Stimulated activated CD8-positive, alpha-beta memory T cell treated with anti-CD3 and anti-CD28 coated beads, Interleukin-12 subunit alpha, Interleukin-12 subunit beta, amount 100 ng/mL, for 24 hours (primary cell): ENCODE measurements around the gene WWP2.
A peak's percentile ranks its signal among the peaks of the same experiment; 100 is the strongest.
"Not testable (repeated sequence)": the region's sequence is repeated elsewhere in the genome, so short reads cannot be mapped to it uniquely, and the experiment has no call there.

Experiments used
- DNase-seq: peaks from one replicate; pipeline ENCODE4 v3.0.0-alpha.2; 2020; ENCODE audit errors: extremely low read depth

WWP2 gene

DNA sequence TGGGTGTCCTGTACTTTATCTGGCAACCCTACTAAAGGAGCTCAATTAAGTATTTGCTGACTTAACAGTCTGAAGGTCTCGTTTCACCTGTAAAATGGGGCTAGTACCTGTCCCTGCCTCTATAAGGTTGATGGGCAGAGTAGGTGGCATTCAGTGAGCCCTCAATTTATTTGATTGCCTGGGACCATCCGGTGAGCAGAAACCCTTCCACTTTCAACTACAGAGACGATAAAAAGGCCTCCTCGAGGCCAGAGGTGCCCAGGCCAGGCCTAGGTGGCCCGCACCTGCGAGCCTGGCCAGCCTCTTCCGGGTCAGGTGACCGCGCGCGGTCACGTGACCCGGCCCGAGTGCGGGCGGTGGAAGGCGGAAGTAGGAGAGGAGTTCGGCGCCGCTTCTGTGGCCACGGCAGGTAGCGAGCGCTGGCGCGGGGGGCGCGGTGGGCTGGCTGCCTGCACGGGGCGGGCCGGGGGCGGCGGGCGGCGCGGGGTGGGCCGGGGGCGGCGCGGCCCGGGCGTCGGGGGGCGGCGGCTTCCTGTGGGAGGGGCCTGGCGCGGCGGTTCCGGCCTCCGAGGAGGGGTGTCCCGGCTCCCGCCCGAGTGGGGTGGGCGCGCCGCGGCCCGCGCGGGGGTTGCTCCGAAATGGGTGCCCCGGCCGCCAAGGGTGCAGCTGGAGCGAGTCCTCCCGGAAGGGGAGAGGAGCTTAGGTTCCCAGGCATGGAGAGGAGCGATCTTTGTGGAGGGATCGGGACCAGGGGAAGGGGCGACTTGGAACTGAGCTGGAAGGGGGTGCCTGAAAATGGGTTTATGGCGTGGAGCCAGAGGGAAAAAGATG is at the start of gene WWP2:
Gene WWP2, plus strand, starts transcription at position 350 of the 831 bp plus-strand sequence. CDS start 24,679 bp downstream, outside the sequence.
- DNase-seq: peak; percentile 47

GRCh38 chr16:69712914-69713581 is 49.1 kb upstream of the WWP2 start:
- DNase-seq: no peak

DNA sequence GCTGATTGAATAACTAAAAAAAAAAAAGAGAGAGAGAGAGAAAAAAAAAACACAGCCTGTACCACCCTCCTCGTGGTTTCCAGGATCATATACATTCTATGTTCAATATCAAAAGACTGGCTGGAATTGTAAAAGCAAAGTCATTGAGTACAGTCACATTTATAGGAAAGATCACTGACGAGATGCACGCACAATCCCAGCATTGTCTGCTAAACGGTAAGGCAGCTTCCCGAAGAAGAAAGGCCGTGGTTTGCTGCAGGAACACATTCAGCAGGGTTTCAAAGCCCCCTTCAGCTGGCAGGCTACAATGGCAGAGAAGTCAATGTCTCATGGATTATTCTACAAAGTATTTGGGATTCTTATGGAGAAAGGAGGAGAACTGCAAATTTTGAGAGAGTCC is 45.1 kb upstream of the WWP2 start:
- DNase-seq: no peak

GRCh38 chr16:69718111-69718764 is 43.9 kb upstream of the WWP2 start:
- DNase-seq: no peak

GRCh38 chr16:69720822-69721430 is 41.2 kb upstream of the WWP2 start:
- no peak for DNase-seq

GRCh38 chr16:69721441-69721957 is 40.6 kb upstream of the WWP2 start:
- DNase-seq: no peak

- no peak for DNase-seq
These were observed 37.7 kb upstream of the WWP2 start for GRCh38 chr16:69724414-69724873.

- no peak for DNase-seq
These were observed 37.1 kb upstream of the WWP2 start for GRCh38 chr16:69724981-69725479.

- no peak for DNase-seq
These were observed 36.4 kb upstream of the WWP2 start for GRCh38 chr16:69725480-69726312.

DNA sequence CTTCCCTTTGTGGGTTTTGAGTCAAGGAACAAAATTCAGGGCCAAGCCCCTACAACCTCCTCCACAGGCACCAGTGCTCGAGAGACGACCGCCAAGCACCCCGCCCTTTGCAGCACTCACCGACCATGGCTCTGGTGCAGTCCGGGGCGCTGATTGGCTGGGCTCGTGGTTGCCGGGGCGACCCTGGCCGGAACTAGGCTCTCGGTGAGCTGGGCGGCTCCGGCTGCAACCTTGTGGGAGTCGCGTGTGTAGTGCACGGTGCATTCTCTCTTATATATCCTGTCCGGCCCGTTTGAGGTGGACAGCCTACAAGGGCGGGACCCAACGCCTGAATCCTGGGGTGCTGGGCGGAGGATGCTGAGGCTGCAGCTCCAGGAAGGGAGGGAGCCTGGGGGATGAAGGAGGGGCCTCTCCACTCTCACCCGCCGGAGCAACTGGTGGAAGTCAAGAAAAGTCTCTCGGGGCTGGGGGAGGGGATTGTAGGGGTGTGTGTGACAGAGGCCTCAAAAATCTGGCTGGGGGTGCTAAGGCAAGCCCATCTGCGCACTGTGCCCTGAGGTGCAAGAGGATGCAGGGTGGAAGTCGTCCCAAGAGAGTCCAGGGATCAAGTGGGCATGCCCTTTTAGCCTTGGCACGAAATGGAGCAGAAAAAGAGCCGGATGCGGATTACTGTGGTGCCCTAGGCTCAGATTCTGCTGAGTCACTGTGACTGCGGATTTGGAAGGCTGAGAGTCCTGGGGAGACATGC is 35.6 kb upstream of the WWP2 start, which contains the start of gene NQO1:
Gene NQO1, minus strand, starts transcription at position 248 of the 748 bp plus-strand sequence. Its CDS starts 121 bp downstream, at position 127.
- peak; percentile 75 for DNase-seq

DNA sequence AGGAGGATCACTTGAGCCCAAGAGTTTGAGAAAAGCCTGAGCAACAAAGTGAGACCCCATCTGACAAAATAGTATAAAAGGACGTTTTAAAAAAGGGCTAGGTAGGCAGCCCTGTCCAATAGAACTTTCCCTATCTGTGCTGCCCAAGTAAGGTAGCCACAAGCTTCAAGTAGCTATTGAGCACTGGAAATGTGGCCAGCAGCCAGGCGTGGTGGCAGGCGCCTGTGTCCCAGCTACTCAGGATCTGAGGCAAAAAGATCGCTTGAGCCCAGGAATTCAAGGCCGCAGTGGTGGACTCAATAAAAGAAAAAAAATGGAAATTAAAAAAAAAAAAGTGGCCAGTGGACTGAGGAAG is 34.2 kb upstream of the WWP2 start:
- DNase-seq: no peak

GRCh38 chr16:69729030-69729429 is 33.1 kb upstream of the WWP2 start:
- DNase-seq: not testable (repeated sequence)

GRCh38 chr16:69731280-69731679 is 30.9 kb upstream of the WWP2 start:
- DNase-seq: not testable (repeated sequence)

DNA sequence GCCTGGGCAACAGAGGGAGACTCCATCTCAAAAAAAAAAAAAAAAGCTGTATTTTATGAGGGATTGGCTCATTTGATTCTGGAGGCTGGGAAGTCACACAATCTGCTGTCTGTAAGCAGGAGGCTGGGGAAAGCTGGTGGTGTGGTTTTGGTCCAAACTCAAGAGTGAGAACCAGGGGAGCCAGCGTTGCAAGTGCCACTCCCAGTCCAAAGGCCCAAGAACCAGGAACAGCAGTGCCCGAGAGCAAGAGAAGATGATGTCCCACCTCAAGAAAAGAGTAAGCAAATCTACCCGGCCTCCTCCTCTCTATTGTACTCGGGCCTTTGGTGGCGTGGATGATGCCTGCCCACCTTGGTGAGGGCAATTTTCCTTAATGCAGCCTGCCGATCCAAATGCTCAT is 30.0 kb upstream of the WWP2 start:
- DNase-seq: no peak

DNA sequence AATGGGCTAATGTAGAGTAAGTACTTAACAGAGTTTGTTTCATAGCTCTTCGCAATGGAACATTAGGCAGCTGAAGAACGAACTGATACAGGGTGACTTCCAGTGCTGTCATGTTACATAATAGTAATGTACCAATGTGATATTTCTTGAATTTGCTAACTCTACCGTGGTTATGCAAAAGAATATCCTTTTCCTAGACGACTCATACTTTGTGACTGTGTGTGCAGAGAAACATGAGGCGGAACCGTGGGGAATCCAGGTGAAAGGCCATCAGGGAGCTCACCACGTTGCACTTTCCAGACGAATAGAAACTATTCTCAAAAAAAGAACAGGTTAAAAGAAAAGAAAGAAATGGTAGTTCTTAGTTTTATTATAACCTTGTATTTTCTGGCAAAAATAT is 20.6 kb upstream of the WWP2 start:
- no peak for DNase-seq

DNA sequence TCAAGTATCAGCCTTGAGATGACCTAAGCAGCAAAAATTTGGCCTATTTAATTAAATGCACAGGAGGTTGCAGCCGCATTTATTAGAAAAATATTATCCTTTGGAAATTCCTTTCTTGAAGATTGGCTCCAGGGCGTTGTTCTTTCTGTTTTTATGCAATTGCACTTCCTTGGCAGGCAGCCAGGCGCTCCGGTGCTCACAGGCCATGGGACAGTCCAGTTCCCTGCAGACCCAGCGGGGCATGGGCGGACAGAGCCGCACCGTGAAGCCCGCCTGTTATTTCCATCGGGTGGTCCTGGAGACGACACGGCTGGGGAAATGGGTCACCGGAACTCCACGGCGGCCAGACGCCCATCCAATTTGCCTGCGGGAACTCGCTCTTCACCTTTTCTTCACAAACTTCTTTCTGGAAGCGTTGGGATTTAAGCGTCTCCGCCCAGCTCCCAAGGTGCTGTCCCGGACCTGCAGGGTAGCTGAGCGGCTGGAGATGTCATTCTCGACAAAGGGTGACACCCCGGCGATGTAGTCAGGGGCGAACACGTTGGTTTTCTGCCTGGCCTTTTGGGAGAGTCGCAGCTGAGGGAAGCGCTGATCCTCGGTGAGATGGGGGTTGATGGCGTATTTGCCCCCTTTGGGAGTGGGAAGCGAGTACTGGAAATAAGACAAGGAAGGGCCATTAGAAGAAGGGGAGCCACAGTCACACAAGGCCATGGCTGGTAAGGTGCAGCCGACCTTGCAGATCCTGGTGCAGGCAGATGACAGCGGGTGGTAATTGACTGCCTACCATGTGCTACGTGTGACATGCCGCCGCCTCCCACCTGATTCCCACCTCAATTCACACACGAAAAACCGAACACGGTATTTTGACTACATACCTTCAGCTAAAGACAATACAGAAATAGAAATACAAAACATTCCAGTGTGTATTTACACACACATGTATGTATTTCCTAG is 19.9 kb upstream of the WWP2 start:
- DNase-seq: no peak

GRCh38 chr16:69744363-69745231 is 17.5 kb upstream of the WWP2 start:
- DNase-seq: no peak

DNA sequence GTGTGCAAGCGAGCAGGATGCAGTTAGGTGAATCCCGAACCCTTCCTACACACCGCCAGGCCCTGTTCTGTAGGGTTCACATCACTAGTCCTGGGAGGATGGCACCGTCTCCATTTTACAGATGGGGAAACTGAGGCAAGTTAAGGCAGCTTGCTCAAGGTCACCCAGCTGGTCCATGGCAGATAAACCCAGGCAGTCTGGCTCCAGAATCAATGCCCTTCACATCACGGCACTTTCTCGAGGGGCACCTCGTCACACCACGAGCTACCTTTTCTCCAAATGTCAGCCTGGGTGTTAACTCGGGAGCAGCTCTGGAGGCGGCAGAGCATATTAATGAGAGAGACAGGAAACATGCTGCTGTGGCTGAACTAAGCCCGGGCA is 16.9 kb upstream of the WWP2 start:
- no peak for DNase-seq
